Measurements from ENCODE around the gene MAP1LC3A.
A peak's percentile ranks its signal among the peaks of the same experiment; 100 is the strongest.

DNA sequence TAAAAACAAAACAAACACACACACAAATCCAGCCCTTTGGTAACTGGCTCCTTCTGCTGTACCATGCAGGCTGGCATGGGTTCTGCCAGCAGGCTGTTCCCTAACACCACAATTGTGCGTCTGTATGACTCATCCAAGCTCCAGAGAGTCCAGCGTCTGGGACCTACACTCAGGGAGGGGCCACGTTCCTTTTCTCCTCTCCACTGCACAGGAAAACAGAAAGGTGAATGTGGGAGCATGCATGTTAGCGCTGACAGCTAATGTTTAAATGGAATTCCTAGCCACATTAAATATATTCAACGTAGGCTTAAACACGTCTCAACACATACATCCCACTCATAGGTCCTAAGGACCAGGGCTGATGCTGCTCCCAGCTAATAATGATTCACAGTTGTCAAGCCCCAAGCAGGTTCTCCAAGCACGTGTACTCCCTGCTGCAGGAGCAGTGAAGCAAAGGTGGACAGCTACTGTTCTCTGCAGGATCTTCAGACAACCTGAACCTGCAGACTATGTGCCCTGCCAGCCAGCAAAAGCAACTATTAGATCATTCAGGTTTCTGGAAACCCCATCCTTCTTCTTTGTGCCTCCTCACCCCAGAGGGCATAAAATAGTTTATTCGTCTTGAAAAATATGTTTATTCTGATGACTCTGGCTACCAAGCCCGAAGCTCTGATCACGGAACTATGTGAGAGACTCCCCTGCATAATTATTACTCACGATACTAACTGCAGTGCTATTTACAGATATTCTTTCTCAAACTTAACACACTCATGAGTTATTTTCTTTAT lies 20.9 kb downstream of the MAP1LC3A start:
- TF ChIP-seq, protein P1, sequence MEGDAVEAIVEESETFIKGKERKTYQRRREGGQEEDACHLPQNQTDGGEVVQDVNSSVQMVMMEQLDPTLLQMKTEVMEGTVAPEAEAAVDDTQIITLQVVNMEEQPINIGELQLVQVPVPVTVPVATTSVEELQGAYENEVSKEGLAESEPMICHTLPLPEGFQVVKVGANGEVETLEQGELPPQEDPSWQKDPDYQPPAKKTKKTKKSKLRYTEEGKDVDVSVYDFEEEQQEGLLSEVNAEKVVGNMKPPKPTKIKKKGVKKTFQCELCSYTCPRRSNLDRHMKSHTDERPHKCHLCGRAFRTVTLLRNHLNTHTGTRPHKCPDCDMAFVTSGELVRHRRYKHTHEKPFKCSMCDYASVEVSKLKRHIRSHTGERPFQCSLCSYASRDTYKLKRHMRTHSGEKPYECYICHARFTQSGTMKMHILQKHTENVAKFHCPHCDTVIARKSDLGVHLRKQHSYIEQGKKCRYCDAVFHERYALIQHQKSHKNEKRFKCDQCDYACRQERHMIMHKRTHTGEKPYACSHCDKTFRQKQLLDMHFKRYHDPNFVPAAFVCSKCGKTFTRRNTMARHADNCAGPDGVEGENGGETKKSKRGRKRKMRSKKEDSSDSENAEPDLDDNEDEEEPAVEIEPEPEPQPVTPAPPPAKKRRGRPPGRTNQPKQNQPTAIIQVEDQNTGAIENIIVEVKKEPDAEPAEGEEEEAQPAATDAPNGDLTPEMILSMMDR (IDR thresholded peaks at IDR 0.05; ENCODE audit: low read depth, low read length, missing input control): peak; percentile 21
- no peak for TF ChIP-seq TAF1 (conservative IDR thresholded peaks at IDR 0.05)

All from liver (tissue), 3 donors.